Activated naive CD8-positive, alpha-beta T cell treated with anti-CD3 and anti-CD28 coated beads, Interleukin-2, amount 10 ng/mL, durations not matched to agents 7 days and 5 days (primary cell): ENCODE results near the gene NHLRC4. TPM values are rescaled to one million over a fixed set of nuclear protein-coding genes. Genes with fewer than 3 reads are reported as not detected.

Experiments used
- ATAC-seq: fragments of 150-1000 bp; cut with Tn5 transposase; one replicate; pipeline ENCODE4 v1.10.0; 2021; ENCODE audit warnings: low read depth, moderate library complexity
- POLR2A ChIA-PET: fragments of 350-600 bp; sonication (Branson Sonifier 250); formaldehyde crosslinking; loops from one replicate; lab custom pipeline; 2021; ENCODE audit warnings: antibody characterized with exemption; lab: Charles Lee
- DNase-seq: peaks from one replicate; pipeline ENCODE4 v3.0.0; 2021
- H3K27ac Mint-ChIP-seq: one replicate; pipeline ENCODE4 v1.8.0; 2022; ENCODE audit warnings: mild to moderate bottlenecking, mixed read lengths
- H3K27me3 Mint-ChIP-seq: one replicate; pipeline ENCODE4 v1.8.0; 2022; ENCODE audit warnings: mild to moderate bottlenecking, moderate library complexity, mixed read lengths
- H3K36me3 Mint-ChIP-seq: one replicate; pipeline ENCODE4 v1.8.0; 2021; ENCODE audit warnings: mild to moderate bottlenecking, mixed read lengths
- H3K4me1 Mint-ChIP-seq: one replicate; pipeline ENCODE4 v1.8.0; 2021; ENCODE audit warnings: mixed read lengths
- H3K4me3 Mint-ChIP-seq: one replicate; pipeline ENCODE4 v1.8.0; 2022; ENCODE audit warnings: mild to moderate bottlenecking, moderate library complexity, mixed read lengths
- H3K9me3 Mint-ChIP-seq: one replicate; pipeline ENCODE4 v1.8.0; 2021; ENCODE audit warnings: mixed read lengths
- total RNA-seq, 2 experiments: library from RNA; stranded (reverse); gene quantifications; one replicate each; pipeline ENCODE4 v1.2.3, GENCODE V29; 2021

The NHLRC4 gene
- total RNA-seq, 2 experiments from 2014 or later: 3.0 to 3.6 TPM

GRCh38 chr16:572865-573650 is 6.3 kb downstream of the NHLRC4 start:
- peaks cover 19% of the 10 kb centered on the region for H3K4me1 Mint-ChIP-seq
- H3K9me3 Mint-ChIP-seq: no peaks in the 10 kb centered on the region
- H3K27me3 Mint-ChIP-seq: no peaks in the 10 kb centered on the region
- H3K4me3 Mint-ChIP-seq: no peak overlapping the region
- no peaks in the 10 kb centered on the region for H3K36me3 Mint-ChIP-seq
- POLR2A ChIA-PET: interaction anchor here (1.2 to 1.4 kb wide), 2 partner anchors 72 to 117 kb away, joined by 3 read pairs; partner anchors contain the start of gene WDR24
- DNase-seq: no peak
- ATAC-seq: no peak
- no peak overlapping the region for H3K27ac Mint-ChIP-seq

DNA sequence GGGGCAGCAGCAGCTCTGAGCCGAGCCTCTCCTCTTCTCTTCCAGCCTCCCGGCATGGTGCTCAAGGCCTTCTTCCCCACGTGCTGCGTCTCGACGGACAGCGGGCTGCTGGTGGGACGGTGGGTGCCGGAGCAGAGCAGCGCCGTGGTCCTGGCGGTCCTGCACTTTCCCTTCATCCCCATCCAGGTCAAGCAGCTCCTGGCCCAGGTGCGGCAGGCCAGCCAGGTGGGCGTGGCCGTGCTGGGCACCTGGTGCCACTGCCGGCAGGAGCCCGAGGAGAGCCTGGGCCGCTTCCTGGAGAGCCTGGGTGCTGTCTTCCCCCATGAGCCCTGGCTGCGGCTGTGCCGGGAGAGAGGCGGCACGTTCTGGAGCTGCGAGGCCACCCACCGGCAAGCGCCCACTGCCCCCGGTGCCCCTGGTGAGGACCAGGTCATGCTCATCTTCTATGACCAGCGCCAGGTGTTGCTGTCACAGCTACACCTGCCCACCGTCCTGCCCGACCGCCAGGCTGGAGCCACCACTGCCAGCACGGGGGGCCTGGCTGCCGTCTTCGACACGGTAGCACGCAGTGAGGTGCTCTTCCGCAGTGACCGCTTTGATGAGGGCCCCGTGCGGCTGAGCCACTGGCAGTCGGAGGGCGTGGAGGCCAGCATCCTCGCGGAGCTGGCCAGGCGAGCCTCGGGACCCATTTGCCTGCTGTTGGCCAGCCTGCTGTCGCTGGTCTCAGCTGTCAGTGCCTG is 7.4 kb downstream of the NHLRC4 start:
- ATAC-seq: no peak
- POLR2A ChIA-PET: no interaction called here
- H3K27me3 Mint-ChIP-seq: no peaks in the 10 kb centered on the region
- H3K4me1 Mint-ChIP-seq: peaks cover 17% of the 10 kb centered on the region
- H3K9me3 Mint-ChIP-seq: no peaks in the 10 kb centered on the region
- no peak overlapping the region for H3K4me3 Mint-ChIP-seq
- no peak overlapping the region for H3K27ac Mint-ChIP-seq
- H3K36me3 Mint-ChIP-seq: no peaks in the 10 kb centered on the region
- no peak for DNase-seq

- no peaks in the 10 kb centered on the region for H3K27me3 Mint-ChIP-seq
- no peak overlapping the region for H3K4me3 Mint-ChIP-seq
- H3K4me1 Mint-ChIP-seq: peaks cover 14% of the 10 kb centered on the region
- H3K36me3 Mint-ChIP-seq: no peaks in the 10 kb centered on the region
- no peak for ATAC-seq
- H3K9me3 Mint-ChIP-seq: no peaks in the 10 kb centered on the region
- DNase-seq: no peak
- no peak overlapping the region for H3K27ac Mint-ChIP-seq
- POLR2A ChIA-PET: no interaction called here
Measured at GRCh38 chr16:575354-576196, 8.8 kb downstream of the NHLRC4 start.

DNA sequence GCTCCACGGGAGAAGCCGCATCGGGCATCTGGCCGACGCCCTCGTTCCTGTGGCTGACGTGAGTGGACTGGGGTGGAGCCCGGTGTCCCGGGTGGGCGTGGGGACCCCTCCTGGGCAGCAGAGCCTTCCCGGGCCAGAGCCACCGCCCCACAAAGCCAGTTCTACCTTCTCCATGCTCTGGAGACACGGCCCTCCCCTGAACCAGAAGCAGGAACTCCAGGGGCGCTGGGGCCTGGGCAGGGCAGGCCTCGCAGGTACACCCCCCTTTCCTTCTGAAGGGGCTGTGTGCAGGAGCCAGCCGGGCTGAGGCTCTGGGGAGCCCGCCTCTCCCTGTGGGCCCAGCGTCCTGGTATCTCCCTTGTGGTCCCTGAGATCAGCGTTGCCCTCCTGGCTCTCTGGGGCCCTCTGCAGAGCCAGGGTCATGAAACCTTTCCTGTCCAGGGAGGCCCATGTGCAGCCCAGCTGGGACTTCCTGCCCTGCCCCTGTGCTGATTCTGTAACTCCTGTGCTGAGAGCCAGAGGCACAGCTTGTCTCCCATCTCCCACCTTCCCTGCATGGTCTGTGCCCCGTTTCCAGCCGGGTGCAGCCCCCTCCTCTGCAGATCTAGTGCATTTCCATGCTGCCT is 9.5 kb downstream of the NHLRC4 start:
- no peaks in the 10 kb centered on the region for H3K27me3 Mint-ChIP-seq

DNA sequence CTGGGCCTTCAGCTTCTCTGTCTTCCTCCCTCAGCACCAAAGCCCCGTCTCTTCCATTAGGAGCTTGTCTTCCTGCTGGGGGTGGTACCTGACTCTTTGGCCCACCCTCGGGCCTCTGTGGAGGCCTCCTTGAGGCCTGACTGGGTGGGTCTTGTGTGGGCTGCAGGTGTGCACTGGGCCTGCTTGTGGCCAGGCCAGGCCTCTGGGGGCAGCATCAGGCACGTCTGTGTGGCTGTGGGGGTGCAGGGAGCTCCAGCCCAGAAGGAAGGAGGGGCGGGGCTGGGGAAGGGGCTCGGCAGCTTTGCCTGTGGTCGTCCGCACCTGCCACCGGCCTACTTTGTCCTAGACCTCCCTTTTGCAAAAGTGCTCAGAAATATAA is 10.0 kb downstream of the NHLRC4 start:
- POLR2A ChIA-PET: no interaction called here
- Mint-ChIP-seq H3K36me3 (no peaks in the 10 kb centered on the region), H3K4me1 (peaks cover 4% of the 10 kb centered on the region), H3K9me3 (no peaks in the 10 kb centered on the region), H3K27ac (no peak overlapping the region), H3K27me3 (no peaks in the 10 kb centered on the region), H3K4me3 (no peak overlapping the region)
- ATAC-seq (no peak), DNase-seq (no peak)

More for the DNA sequence above, 9.5 kb downstream of the NHLRC4 start:
- H3K9me3 Mint-ChIP-seq: no peaks in the 10 kb centered on the region
- peaks cover 9% of the 10 kb centered on the region for H3K4me1 Mint-ChIP-seq
- no peak overlapping the region for H3K27ac Mint-ChIP-seq
- POLR2A ChIA-PET: no interaction called here
- DNase-seq (no peak), ATAC-seq (no peak)
- H3K36me3 Mint-ChIP-seq: no peaks in the 10 kb centered on the region
- H3K4me3 Mint-ChIP-seq: no peak overlapping the region

DNA sequence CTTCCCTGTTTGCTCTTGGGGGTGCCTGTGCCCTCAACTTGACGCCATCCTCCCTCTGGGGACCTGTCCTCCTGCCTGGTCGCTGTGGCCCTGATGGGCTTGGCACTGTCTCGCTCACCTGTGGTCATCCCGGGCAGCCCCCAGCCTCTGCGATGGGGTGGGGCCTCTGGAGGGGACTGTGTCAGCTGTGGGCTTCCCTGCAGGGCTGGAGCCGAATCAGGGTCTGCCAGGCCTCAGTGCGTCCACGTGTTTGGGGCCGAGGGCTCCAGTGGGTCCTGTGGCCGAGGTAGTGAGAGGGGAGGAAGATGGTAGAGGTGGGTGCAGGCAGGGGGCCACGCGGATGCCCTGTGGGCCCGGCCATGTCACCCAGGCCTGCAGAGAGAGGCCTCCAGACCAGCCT is 11.0 kb downstream of the NHLRC4 start:
- peaks cover 3% of the 10 kb centered on the region for H3K4me1 Mint-ChIP-seq
- H3K36me3 Mint-ChIP-seq: no peaks in the 10 kb centered on the region
- POLR2A ChIA-PET: no interaction called here
- ATAC-seq: no peak
- no peak for DNase-seq
- no peak overlapping the region for H3K27ac Mint-ChIP-seq
- no peaks in the 10 kb centered on the region for H3K27me3 Mint-ChIP-seq
- H3K9me3 Mint-ChIP-seq: no peaks in the 10 kb centered on the region
- no peak overlapping the region for H3K4me3 Mint-ChIP-seq

GRCh38 chr16:578232-578869 is 11.5 kb downstream of the NHLRC4 start:
- DNase-seq: no peak
- Mint-ChIP-seq H3K27me3 (no peaks in the 10 kb centered on the region), H3K36me3 (no peaks in the 10 kb centered on the region), H3K4me3 (no peak overlapping the region), H3K4me1 (peaks cover 3% of the 10 kb centered on the region), H3K9me3 (no peaks in the 10 kb centered on the region), H3K27ac (no peak overlapping the region)
- POLR2A ChIA-PET: no interaction called here
- no peak for ATAC-seq

- no peak overlapping the region for H3K4me3 Mint-ChIP-seq
- H3K36me3 Mint-ChIP-seq: no peaks in the 10 kb centered on the region
- H3K27me3 Mint-ChIP-seq: no peaks in the 10 kb centered on the region
- DNase-seq (peak; percentile 82), ATAC-seq (peak; percentile 92)
- peaks cover 3% of the 10 kb centered on the region for H3K4me1 Mint-ChIP-seq
- POLR2A ChIA-PET: no interaction called here
- no peak overlapping the region for H3K27ac Mint-ChIP-seq
- no peaks in the 10 kb centered on the region for H3K9me3 Mint-ChIP-seq
Measured at GRCh38 chr16:578870-579405, 12.1 kb downstream of the NHLRC4 start.

GRCh38 chr16:580141-580945 is 13.5 kb downstream of the NHLRC4 start:
- Mint-ChIP-seq H3K27ac (no peak overlapping the region), H3K9me3 (no peaks in the 10 kb centered on the region), H3K27me3 (no peaks in the 10 kb centered on the region), H3K4me1 (peaks cover 3% of the 10 kb centered on the region), H3K4me3 (no peak overlapping the region), H3K36me3 (no peaks in the 10 kb centered on the region)
- no peak for ATAC-seq
- POLR2A ChIA-PET: interaction anchor here (1.1 to 1.2 kb wide), 2 partner anchors 8 to 14 kb away, joined by 3 read pairs; partner anchors contain the start of gene NHLRC4
- DNase-seq: no peak

GRCh38 chr16:580946-581498 is 14.2 kb downstream of the NHLRC4 start:
- H3K27ac Mint-ChIP-seq: no peak overlapping the region
- no peaks in the 10 kb centered on the region for H3K36me3 Mint-ChIP-seq
- ATAC-seq (no peak), DNase-seq (no peak)
- POLR2A ChIA-PET: interaction anchor here (0.7 kb wide), 1 partner anchor 162 kb away, joined by 7 read pairs; no protein-coding TSS in a partner anchor
- H3K27me3 Mint-ChIP-seq: no peaks in the 10 kb centered on the region
- no peaks in the 10 kb centered on the region for H3K9me3 Mint-ChIP-seq
- peaks cover 3% of the 10 kb centered on the region for H3K4me1 Mint-ChIP-seq
- H3K4me3 Mint-ChIP-seq: no peak overlapping the region

DNA sequence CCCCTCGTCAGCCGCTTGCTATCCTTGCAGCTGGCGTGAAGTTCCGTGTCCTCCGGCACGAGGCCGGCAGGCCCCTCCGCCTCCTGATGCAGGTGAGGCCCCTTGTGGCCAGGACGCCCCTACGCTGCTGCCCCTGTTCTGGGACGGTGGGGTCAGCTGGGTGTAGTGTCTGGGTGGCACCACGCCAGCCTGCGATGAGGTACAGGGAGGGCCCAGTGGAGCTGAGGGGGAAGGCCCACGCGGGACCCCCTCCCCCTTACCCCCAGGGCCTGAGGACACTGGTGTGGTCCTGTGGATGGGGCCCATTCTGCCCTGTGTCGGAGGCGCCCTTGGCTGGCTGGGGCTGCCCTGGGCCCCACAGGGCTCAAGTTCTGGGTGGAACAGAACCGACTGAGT is 15.4 kb downstream of the NHLRC4 start:
- H3K9me3 Mint-ChIP-seq: no peaks in the 10 kb centered on the region
- POLR2A ChIA-PET: no interaction called here
- DNase-seq: no peak
- H3K27me3 Mint-ChIP-seq: no peaks in the 10 kb centered on the region
- H3K4me3 Mint-ChIP-seq: no peak overlapping the region
- peaks cover 3% of the 10 kb centered on the region for H3K4me1 Mint-ChIP-seq
- ATAC-seq: no peak
- H3K27ac Mint-ChIP-seq: no peak overlapping the region
- no peaks in the 10 kb centered on the region for H3K36me3 Mint-ChIP-seq
